HG02642 (cell line): ENCODE results near the gene HORMAD1.
"Not testable (repeated sequence)": the region's sequence is repeated elsewhere in the genome, so short reads cannot be mapped to it uniquely, and the experiment has no call there.

ENCODE experiments used
- ATAC-seq: cut with Tn5 transposase; IDR thresholded peaks from one replicate; pipeline ENCODE4 v1.9.1; 2021; ENCODE audit warnings: mild to moderate bottlenecking; ENCODE audit not compliant: unreplicated experiment, poor library complexity

Gene HORMAD1

GRCh38 chr1:150703427-150703826, 17.3 kb downstream of the HORMAD1 start:
- ATAC-seq, result no peak

- peak; percentile 99 for ATAC-seq
These were observed 23.4 kb downstream of the HORMAD1 start, which contains the start of gene GOLPH3L for GRCh38 chr1:150696995-150697927. TSS of gene GOLPH3L (minus strand) at chr1:150697154. CDS start at chr1:150694838, 2,316 bp downstream.

GRCh38 chr1:150696590-150696989, 24.1 kb downstream of the HORMAD1 start:
- ATAC-seq, result no peak

GRCh38 chr1:150696162-150696561, 24.5 kb downstream of the HORMAD1 start:
- no peak for ATAC-seq

- no peak for ATAC-seq
These were observed 25.1 kb downstream of the HORMAD1 start for GRCh38 chr1:150695561-150695960.

- no peak for ATAC-seq
These were observed 28.0 kb downstream of the HORMAD1 start for GRCh38 chr1:150692720-150693119.

GRCh38 chr1:150688763-150689162, 31.9 kb downstream of the HORMAD1 start:
- no peak for ATAC-seq

- no peak for ATAC-seq
These were observed 34.4 kb downstream of the HORMAD1 start for GRCh38 chr1:150686275-150686674.

- no peak for ATAC-seq
These were observed 36.8 kb downstream of the HORMAD1 start for GRCh38 chr1:150683914-150684313.

- no peak for ATAC-seq
These were observed 41.7 kb downstream of the HORMAD1 start for GRCh38 chr1:150678988-150679387.

GRCh38 chr1:150674881-150675280, 45.8 kb downstream of the HORMAD1 start:
- ATAC-seq, result no peak

GRCh38 chr1:150663321-150663720, 57.4 kb downstream of the HORMAD1 start:
- ATAC-seq, result no peak

GRCh38 chr1:150662811-150663210, 57.9 kb downstream of the HORMAD1 start:
- ATAC-seq, result no peak

GRCh38 chr1:150661156-150661555, 59.5 kb downstream of the HORMAD1 start:
- ATAC-seq, result no peak

- ATAC-seq, result no peak
These were observed 60.1 kb downstream of the HORMAD1 start for GRCh38 chr1:150660584-150660983.

- ATAC-seq, result not testable (repeated sequence)
These were observed 63.6 kb downstream of the HORMAD1 start for GRCh38 chr1:150657064-150657463.

GRCh38 chr1:150654635-150655034, 66.1 kb downstream of the HORMAD1 start:
- not testable (repeated sequence) for ATAC-seq

- ATAC-seq, result no peak
These were observed 70.5 kb downstream of the HORMAD1 start for GRCh38 chr1:150650193-150650592.

- no peak for ATAC-seq
These were observed 71.1 kb downstream of the HORMAD1 start for GRCh38 chr1:150649441-150650075.
